HepG2 (cell line): ENCODE measurements around the gene ZNF616. TPM values are rescaled to one million over a fixed set of nuclear protein-coding genes. Genes with fewer than 3 reads are reported as not detected.

Experiments
- ATAC-seq: fragments of 200-7000 bp; cut with Tn5 transposase; 3 replicates; pipeline ENCODE4 v1.9.1; 2020; ENCODE audit warnings: mild to moderate bottlenecking, moderate library complexity
- BruUV-seq: library from RNA; stranded (reverse); fragments of 400-500 nt; replicated peaks from 2 replicates; lab custom pipeline; 2021; lab: Mats Ljungman, UMichigan
- CTCF ChIA-PET: fragments of 300-600 bp; formaldehyde crosslinking; extraction: SDS; loops from one replicate; lab custom pipeline; 2021; ENCODE audit warnings: low total read pairs, inconsistent platforms, low intra/inter-chr PET ratio; lab: Yijun Ruan, JAX
- POLR2A ChIA-PET: fragments of 350-600 bp; sonication (Branson Sonifier 250); formaldehyde crosslinking; loops from one replicate; lab custom pipeline; 2020; ENCODE audit warnings: antibody characterized with exemption, inconsistent platforms; lab: Yijun Ruan, JAX
- DNase-seq: peaks from one replicate; pipeline ENCODE4 v3.0.0-alpha.2; 2015; ENCODE audit warnings: low spot score
- FAIRE-seq: peaks from 3 replicates; lab custom pipeline; 2011; peaks lifted over from hg19 to GRCh38; lab: Jason Lieb, UNC
- H2AFZ ChIP-seq: one replicate; pipeline ENCODE4 v1.6.1; 2011; ENCODE audit warnings: low read length, inconsistent platforms
- H3K27ac ChIP-seq: fragments of 300-600 bp; 3 replicates; pipeline ENCODE4 v1.8.0; 2011; ENCODE audit warnings: mixed run types, mild to moderate bottlenecking, mixed read lengths, low read length, inconsistent platforms; ENCODE audit not compliant: insufficient read depth; ENCODE audit errors: extremely low read length
- H3K27me3 ChIP-seq, 2 experiments: fragments of 200-600 bp in 1 of 2; 2 replicates in 1 of 2; 3 replicates in 1 of 2; pipeline versions ENCODE4 v1.6.0 to v1.8.0; 2011; ENCODE audit warnings: low read length in 2 of 2, mild to moderate bottlenecking in 2 of 2, moderate library complexity in 2 of 2, inconsistent platforms in 1 of 2; ENCODE audit not compliant: insufficient read depth in 2 of 2, control insufficient read depth in 1 of 2
- H3K36me3 ChIP-seq, 2 experiments: fragments of 200-600 bp in 1 of 2; replicated peaks in 1 of 2; 2 replicates in 1 of 2; 3 replicates in 1 of 2; pipeline versions ENCODE4 v1.5.1 to v1.8.0; 2011; ENCODE audit warnings: low read length in 2 of 2, inconsistent platforms in 1 of 2; ENCODE audit not compliant: insufficient read depth in 2 of 2, control insufficient read depth in 1 of 2
- H3K4me1 ChIP-seq: 2 replicates; pipeline ENCODE4 v1.5.1; 2012; ENCODE audit warnings: low read length, inconsistent platforms; ENCODE audit not compliant: insufficient read depth
- H3K4me2 ChIP-seq: 2 replicates; pipeline ENCODE4 v1.6.0; 2011; ENCODE audit warnings: low read depth, low read length, inconsistent platforms
- H3K4me3 ChIP-seq, 3 experiments: fragments of 200-600 bp in 1 of 3; sonication (generic), shearing (Covaris generic) in 1 of 3; replicated peaks in 1 of 3; 2 replicates each; pipeline ENCODE4 v1.5.1; 2011 to 2016; ENCODE audit warnings: low read length in 3 of 3, inconsistent platforms in 2 of 3, low read depth in 2 of 3, mild to moderate bottlenecking in 2 of 3, control low read depth in 1 of 3, mixed read lengths in 1 of 3; ENCODE audit not compliant: insufficient read depth in 1 of 3
- H3K79me2 ChIP-seq: one replicate; pipeline ENCODE4 v1.6.1; 2011; ENCODE audit warnings: low read length, inconsistent platforms; ENCODE audit not compliant: insufficient read depth
- H3K9ac ChIP-seq: 2 replicates; pipeline ENCODE4 v1.6.0; 2011; ENCODE audit warnings: mild to moderate bottlenecking, low read depth, low read length, inconsistent platforms; ENCODE audit not compliant: insufficient read depth
- H3K9me3 ChIP-seq: 2 replicates; pipeline ENCODE4 v1.5.1; 2012; ENCODE audit warnings: mild to moderate bottlenecking, low read length
- H4K20me1 ChIP-seq: 2 replicates; pipeline ENCODE4 v1.6.0; 2011; ENCODE audit warnings: inconsistent platforms, mild to moderate bottlenecking, low read length, moderate library complexity; ENCODE audit not compliant: insufficient read depth
- ATF2 ChIP-seq: sonication (generic); formaldehyde crosslinking; IDR thresholded peaks from 2 replicates; pipeline ENCODE4 v1.4.0; 2020; ENCODE audit warnings: missing genetic modification reagents
- BHLHE40 ChIP-seq: IDR thresholded peaks from 2 replicates; pipeline ENCODE4 v1.6.1; 2011; ENCODE audit warnings: low read length, improper control_type of control experiment
- CC2D1A ChIP-seq: sonication (generic); formaldehyde crosslinking; IDR thresholded peaks from 2 replicates; pipeline ENCODE4 v1.8.1; 2023; ENCODE audit warnings: mild to moderate bottlenecking, missing genetic modification reagents
- EZH2 ChIP-seq: conservative IDR thresholded peaks from 2 replicates; pipeline ENCODE4 v1.6.1; 2012; ENCODE audit warnings: mild to moderate bottlenecking, low read depth, low read length, moderate library complexity
- KAT2B ChIP-seq: fragments of 150-350 bp; IDR thresholded peaks from 2 replicates; pipeline ENCODE4 v1.6.1; 2014; ENCODE audit warnings: low read depth, low read length, borderline replicate concordance
- KDM4B ChIP-seq: sonication (generic); formaldehyde crosslinking; IDR thresholded peaks from 2 replicates; pipeline ENCODE4 v1.4.0; 2020; ENCODE audit warnings: missing genetic modification reagents
- KLF9 ChIP-seq: IDR thresholded peaks from 2 replicates; pipeline ENCODE4 v1.6.1; 2016; ENCODE audit warnings: low read depth
- MXD4 ChIP-seq: IDR thresholded peaks from 2 replicates; pipeline ENCODE4 v1.6.1; 2016; ENCODE audit warnings: mild to moderate bottlenecking, missing biosample characterization, missing genetic modification reagents
- NBN ChIP-seq: fragments of 450-650 bp; conservative IDR thresholded peaks from 2 replicates; pipeline ENCODE4 v1.6.1; 2017
- SCMH1 ChIP-seq: sonication (generic); formaldehyde crosslinking; IDR thresholded peaks from 2 replicates; pipeline ENCODE4 v1.9.0; 2021; ENCODE audit warnings: missing genetic modification reagents, mild to moderate bottlenecking, borderline replicate concordance
- SETDB1 ChIP-seq: sonication (generic); formaldehyde crosslinking; IDR thresholded peaks from 2 replicates; pipeline ENCODE4 v1.5.1; 2020; ENCODE audit warnings: missing genetic modification reagents, mild to moderate bottlenecking, borderline replicate concordance
- SP2 ChIP-seq: sonication (generic); formaldehyde crosslinking; IDR thresholded peaks from 2 replicates; pipeline ENCODE4 v1.5.1; 2020; ENCODE audit warnings: mild to moderate bottlenecking, missing genetic modification reagents
- SRSF4 ChIP-seq: fragments of 200-400 bp; formaldehyde crosslinking; IDR thresholded peaks from one replicate; pipeline ENCODE4 v1.6.1; 2018; ENCODE audit warnings: mild to moderate bottlenecking, low read depth, low read length, moderate library complexity; ENCODE audit not compliant: poor library complexity, severe bottlenecking
- ZBTB33 ChIP-seq: sonication (generic); formaldehyde crosslinking; IDR thresholded peaks from 2 replicates; pipeline ENCODE4 v1.4.0; 2020; ENCODE audit warnings: missing genetic modification reagents
- ZNF446 ChIP-seq: sonication (generic); formaldehyde crosslinking; IDR thresholded peaks from 2 replicates; pipeline ENCODE4 v1.5.0; 2020; ENCODE audit warnings: mild to moderate bottlenecking, missing genetic modification reagents
- WGBS: methylation state at CpG from one replicate; pipeline ENCODE4 v1.1.6; 2017; ENCODE audit warnings: low lambda C conversion rate; 5-methylcytosine and 5-hydroxymethylcytosine counted together
- in situ Hi-C: cut with HindIII; loops from 2 replicates; pipeline ENCODE4 v1.10.0; 2017; ENCODE audit warnings: low pct_unique_long_range_greater_than_20kb; ENCODE audit not compliant: extremely low pct_ligation_motif_present
- intact Hi-C: fragments of 100-400 bp; cut with micrococcal nuclease; formaldehyde crosslinking; loops from one replicate; pipeline ENCODE4 v1.10.0; 2022; ENCODE audit not compliant: unreplicated experiment
- polyA plus RNA-seq, 8 experiments: library from polyadenylated mRNA; depleted of rRNA in 3 of 8; stranded (reverse) in 7 of 8; unstranded in 1 of 8; fragments of >200 nt; fragmentation: Illumina TruSeq in 4 of 8; extraction: Trizol in 4 of 8; gene quantifications; 2 replicates each; pipeline versions ENCODE4 v1.2.1 to v1.2.3, GENCODE V29; 2011 to 2016; ENCODE audit warnings: low read depth in 4 of 8, missing spikeins in 1 of 8, mixed read lengths in 1 of 8; ENCODE audit not compliant: insufficient read depth in 1 of 8
- total RNA-seq, 5 experiments: library from RNA; depleted of rRNA; stranded (reverse); fragments of >200 nt; fragmentation: Illumina TruSeq; extraction: Trizol; gene quantifications; 2 replicates each; pipeline ENCODE4 v1.2.3, GENCODE V29; 2016; ENCODE audit warnings: low read depth in 1 of 5

ZNF616 gene
- total and polyA plus RNA-seq, 2 of the 13 experiments (the other 11 are each of a cell fraction or from before 2014, with no cell fraction given) = 2.2 to 10.4 TPM

GRCh38 chr19:52187407-52187806 lies 47.7 kb upstream of the ZNF616 start:
- no peak for TF ChIP-seq ATF2 (CRISPR knock-in tag)
- peak; percentile 28; the same call in 1 of the 2 replicates for TF ChIP-seq KAT2B
- TF ChIP-seq, all 625 proteins: peak for 1
- no peak overlapping the region for H3K4me2 ChIP-seq
- H3K36me3 ChIP-seq = no peaks in the 10 kb centered on the region
- DNase-seq (no peak), FAIRE-seq (no peak), ATAC-seq (no peak)
- intact Hi-C loops = no loop called here
- H3K4me1 ChIP-seq = peaks cover 22% of the 10 kb centered on the region
- H3K9ac ChIP-seq = no peak overlapping the region
- CTCF ChIA-PET = no interaction called here
- peaks cover 23% of the 10 kb centered on the region for H3K79me2 ChIP-seq
- BruUV-seq = no TSS peak
- WGBS = 94% methylated on average over 1 of the region's 1 CpG
- in situ Hi-C loops = no loop called here
- H3K27me3 ChIP-seq = no peaks in the 10 kb centered on the region; a peak in 1 of 5 replicates
- no peak overlapping the region for H3K27ac ChIP-seq
- H3K9me3 ChIP-seq = no peaks in the 10 kb centered on the region
- no peak overlapping the region for H3K4me3 ChIP-seq
- H2AFZ ChIP-seq = no peak overlapping the region
- H4K20me1 ChIP-seq = no peaks in the 10 kb centered on the region
- POLR2A ChIA-PET = no interaction called here

GRCh38 chr19:52176574-52176973 lies 36.8 kb upstream of the ZNF616 start:
- ChIA-PET CTCF (no interaction called here), POLR2A (interaction anchor here (1.8 kb wide), 1 partner anchor 13 kb away, joined by 6 read pairs; the partner anchor contains the start of gene PPP2R1A)
- no peak overlapping the region for H3K4me3 ChIP-seq
- H3K79me2 ChIP-seq = no peaks in the 10 kb centered on the region
- ATAC-seq (no peak), FAIRE-seq (no peak), DNase-seq (no peak)
- H3K4me2 ChIP-seq = no peak overlapping the region
- 72% methylated on average over 10 of the region's 10 CpGs for WGBS
- H3K27ac ChIP-seq = no peak overlapping the region
- H3K4me1 ChIP-seq = peaks cover 8% of the 10 kb centered on the region
- H3K9me3 ChIP-seq = no peaks in the 10 kb centered on the region
- in situ Hi-C loops (no loop called here), intact Hi-C loops (no loop called here)
- no peaks in the 10 kb centered on the region for H3K27me3 ChIP-seq
- no peaks in the 10 kb centered on the region for H3K36me3 ChIP-seq
- H3K9ac ChIP-seq = no peak overlapping the region
- no peak overlapping the region for H2AFZ ChIP-seq
- H4K20me1 ChIP-seq = no peaks in the 10 kb centered on the region
- BruUV-seq = no TSS peak
- no peak for TF ChIP-seq SCMH1 (CRISPR knock-in tag)
- no peak for TF ChIP-seq EZH2
- TF ChIP-seq NBN = no peak
- TF ChIP-seq ZBTB33 (CRISPR knock-in tag) = no peak
- TF ChIP-seq SP2 (CRISPR knock-in tag) = no peak
- no peak for TF ChIP-seq SETDB1
- no peak for TF ChIP-seq CC2D1A
- no peak for TF ChIP-seq MXD4 (CRISPR knock-in tag)
- no peak for TF ChIP-seq SRSF4
- no peak for TF ChIP-seq KDM4B (CRISPR knock-in tag)
- no peak for TF ChIP-seq ZNF446 (CRISPR knock-in tag)
- no peak for TF ChIP-seq BHLHE40
- no peak for TF ChIP-seq KLF9 (CRISPR knock-in tag)
